Measurements from ENCODE around the gene OR2T29.
"Not testable (repeated sequence)": the region's sequence is repeated elsewhere in the genome, so short reads cannot be mapped to it uniquely, and the experiment has no call there.

Gene OR2T29

GRCh38 chr1:248510217-248510616, 52.4 kb downstream of the OR2T29 start:
- DNase-seq (ENCODE audit: low spot score): not testable (repeated sequence)

- not testable (repeated sequence) for DNase-seq (ENCODE audit: low spot score)
These were observed 54.8 kb downstream of the OR2T29 start, which contains the start of gene OR2G6 for GRCh38 chr1:248507773-248508172. OR2G6 (plus strand) TSS chr1:248508073; CDS start chr1:248521647, 13,574 bp downstream.

Measured in GM03348 (cell line).